RCC 7860 (cell line): ENCODE data around the gene SMKR1.
"Not testable (repeated sequence)": the region's sequence is repeated elsewhere in the genome, so short reads cannot be mapped to it uniquely, and the experiment has no call there.

Source experiments
- DNase-seq: peaks from one replicate; pipeline ENCODE4 v3.0.0-alpha.2; 2015; ENCODE audit warnings: low spot score
- FAIRE-seq: peaks from 2 replicates; lab custom pipeline; 2012; peaks lifted over from hg19 to GRCh38; lab: Jason Lieb, UNC

Gene SMKR1

GRCh38 chr7:129481376-129481775, 21.0 kb upstream of the SMKR1 start:
- FAIRE-seq, DNase-seq: not testable (repeated sequence)

DNA sequence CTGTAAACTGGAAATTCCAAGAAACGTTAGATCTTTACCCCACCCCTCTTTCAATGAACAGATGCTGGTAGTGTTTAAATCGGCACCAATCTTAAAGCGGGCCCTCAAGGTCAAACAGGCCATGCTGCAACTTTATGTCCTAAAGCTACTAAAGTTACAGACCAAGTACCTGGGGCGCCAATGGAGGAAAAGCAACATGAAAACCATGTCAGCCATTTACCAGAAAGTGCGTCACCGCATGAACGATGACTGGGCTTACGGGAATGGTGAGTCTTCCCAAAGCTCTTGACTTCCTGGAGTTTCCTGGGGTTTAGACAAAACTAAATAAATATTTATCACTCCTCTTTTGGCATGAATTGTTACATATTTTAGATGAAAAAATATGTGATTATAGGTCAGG, 19.6 kb upstream of the SMKR1 start:
- FAIRE-seq (no peak), DNase-seq (no peak)

GRCh38 chr7:129489491-129489890, 12.8 kb upstream of the SMKR1 start:
- DNase-seq, result peak; percentile 56
- FAIRE-seq, result no peak

GRCh38 chr7:129492391-129492790, 9.9 kb upstream of the SMKR1 start:
- FAIRE-seq (no peak), DNase-seq (no peak)

DNA sequence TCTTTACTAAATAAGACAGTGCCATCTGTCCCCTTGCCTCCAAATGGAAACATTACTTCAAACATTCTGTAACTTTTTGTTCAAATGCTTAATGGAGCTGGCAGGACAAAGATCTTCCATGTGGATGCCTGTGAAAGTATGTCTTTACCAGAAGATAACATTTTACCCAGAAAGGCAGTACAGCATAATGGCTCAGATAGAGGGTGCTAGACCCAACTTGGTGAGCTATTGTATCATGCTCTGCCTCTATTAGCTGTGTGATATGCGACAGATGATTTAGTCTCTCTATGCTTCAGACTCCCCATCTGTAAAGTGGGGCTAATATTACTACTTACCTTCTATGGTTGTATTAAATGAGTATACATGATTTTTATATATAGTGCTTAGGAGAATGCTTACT, 8.8 kb upstream of the SMKR1 start:
- DNase-seq, result no peak

GRCh38 chr7:129494041-129494440, 8.3 kb upstream of the SMKR1 start:
- DNase-seq (peak; percentile 35), FAIRE-seq (no peak)

More for the DNA sequence above, 8.8 kb upstream of the SMKR1 start:
- FAIRE-seq, result no peak

DNA sequence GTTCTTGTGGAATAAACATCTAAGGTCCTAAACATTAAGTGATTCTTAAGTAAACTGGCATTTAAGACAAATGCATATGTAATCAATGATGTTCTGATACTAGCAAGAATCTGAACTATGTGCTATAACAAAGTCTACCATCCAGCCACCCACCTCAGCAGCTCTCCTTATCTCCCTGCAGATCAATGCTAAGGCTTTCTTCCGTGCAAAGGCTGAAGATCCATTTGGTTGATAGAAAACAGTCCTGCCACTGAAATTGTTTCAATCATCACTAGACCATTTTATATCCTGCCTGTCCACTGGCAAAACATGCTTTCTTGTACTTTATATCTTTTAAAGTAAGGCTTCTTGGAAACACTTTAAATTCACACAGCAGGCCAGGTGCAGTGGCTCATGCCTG, 6.3 kb upstream of the SMKR1 start:
- DNase-seq, result no peak
- no peak for FAIRE-seq

DNA sequence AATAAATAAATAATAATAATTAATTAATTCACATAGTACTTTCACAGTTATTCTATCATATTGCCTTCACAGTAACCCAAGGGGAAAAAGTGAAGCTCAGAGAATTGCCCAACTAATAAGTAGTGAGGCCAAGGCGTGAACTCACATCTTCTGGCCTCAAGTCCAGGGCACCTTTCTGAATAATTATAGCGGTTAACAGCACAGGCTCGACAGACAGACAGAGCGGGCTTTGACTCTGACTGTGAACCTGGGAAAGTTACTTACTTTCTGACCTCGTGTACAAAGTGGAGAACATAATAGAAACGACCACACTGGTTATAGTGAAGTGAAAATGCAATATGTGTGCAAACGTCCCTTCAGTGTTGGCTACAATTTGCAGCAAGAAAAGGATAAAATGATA, 5.7 kb upstream of the SMKR1 start:
- DNase-seq, result no peak
- FAIRE-seq, result no peak

DNA sequence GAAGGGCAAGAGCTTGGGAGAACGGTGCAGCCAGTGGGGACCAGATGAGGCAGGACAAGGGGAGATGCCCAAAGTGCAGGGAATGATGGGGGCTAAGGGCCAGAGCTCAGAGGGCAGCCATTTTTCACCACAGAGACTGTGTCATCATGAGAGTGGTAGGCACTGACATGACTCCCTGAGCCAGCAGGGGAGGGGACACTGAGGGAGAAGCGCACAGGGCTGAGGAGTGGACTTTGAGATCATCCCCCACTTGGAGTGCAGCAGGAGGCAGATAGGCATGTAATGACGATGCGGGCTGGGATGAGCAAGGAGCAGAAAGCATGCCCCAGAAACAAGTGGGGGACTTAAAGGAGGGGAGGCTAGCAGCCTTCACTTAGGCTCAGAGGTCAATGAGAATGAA, 5.2 kb upstream of the SMKR1 start:
- no peak for FAIRE-seq
- DNase-seq, result no peak

DNA sequence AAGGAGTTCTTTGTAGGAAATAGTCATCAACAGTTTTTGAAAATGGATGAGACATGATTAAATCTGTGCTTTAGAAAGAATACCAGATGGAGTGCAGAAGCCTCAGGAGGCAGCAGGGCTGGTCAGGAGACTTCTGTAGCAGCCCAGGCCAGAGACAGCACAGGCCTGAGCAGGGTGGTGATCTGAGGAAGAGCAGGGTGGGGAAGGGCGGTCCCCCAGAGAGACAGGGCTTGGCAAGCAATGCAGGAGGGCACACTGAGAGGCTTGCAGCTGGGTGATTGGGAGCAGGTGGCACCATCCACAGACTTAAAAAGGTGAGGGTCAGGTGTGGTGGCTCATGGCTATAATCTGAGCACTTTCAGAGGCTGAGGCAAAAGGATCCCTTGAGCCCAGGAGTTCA, 4.3 kb upstream of the SMKR1 start:
- DNase-seq (no peak), FAIRE-seq (no peak)

GRCh38 chr7:129499999-129500398, 2.3 kb upstream of the SMKR1 start:
- DNase-seq, result no peak

DNA sequence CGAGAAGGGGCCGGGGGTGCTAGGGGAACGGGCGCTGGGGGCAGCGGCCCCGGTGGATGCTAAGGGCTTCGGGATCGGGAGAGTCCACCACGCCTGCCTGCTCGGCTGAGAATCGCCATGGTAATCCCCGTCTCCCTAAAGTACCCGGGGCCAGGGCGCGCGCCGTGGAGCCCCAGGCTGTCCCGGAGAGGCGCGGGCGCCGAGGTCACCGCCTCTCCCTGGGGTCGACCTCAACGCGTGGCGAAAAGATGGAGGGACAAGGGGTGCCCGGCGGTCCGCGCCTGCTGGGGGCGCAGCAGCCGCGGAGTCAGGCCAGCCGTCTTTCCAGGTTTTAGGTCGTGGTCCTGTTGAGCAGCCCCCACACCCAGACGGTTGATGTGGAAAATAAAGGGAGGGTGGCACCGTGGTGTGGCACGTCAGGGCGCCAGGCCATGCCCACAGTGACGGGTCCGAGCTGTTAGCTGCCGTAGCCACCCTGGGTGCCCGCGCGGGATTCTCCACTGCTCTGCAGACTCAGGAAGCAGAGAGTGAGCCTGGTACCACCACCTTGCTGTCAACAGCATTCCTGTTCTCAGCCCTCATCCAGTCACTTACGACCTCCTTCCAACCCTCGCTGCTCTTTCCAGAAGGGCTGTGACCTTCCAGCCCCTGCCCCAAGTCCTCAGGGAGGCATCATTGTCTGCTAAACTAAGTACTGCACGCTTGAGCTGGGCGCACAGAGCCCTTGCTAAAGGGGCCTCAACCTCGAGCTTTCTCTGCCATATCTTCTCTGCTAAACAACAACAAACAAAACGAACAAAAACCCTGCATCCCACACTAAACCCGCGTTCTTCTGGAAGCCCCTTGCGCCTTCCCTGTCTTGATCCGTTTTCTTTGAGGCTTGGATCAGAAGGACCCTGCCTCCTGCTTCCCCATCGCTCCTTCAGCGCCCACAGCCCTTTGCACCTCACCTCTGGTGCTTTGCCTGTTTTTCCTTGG, 666 bp downstream of the SMKR1 start:
- no peak for DNase-seq
- FAIRE-seq, result no peak

More at GRCh38 chr7:129499999-129500398, 2.3 kb upstream of the SMKR1 start:
- FAIRE-seq, result no peak

DNA sequence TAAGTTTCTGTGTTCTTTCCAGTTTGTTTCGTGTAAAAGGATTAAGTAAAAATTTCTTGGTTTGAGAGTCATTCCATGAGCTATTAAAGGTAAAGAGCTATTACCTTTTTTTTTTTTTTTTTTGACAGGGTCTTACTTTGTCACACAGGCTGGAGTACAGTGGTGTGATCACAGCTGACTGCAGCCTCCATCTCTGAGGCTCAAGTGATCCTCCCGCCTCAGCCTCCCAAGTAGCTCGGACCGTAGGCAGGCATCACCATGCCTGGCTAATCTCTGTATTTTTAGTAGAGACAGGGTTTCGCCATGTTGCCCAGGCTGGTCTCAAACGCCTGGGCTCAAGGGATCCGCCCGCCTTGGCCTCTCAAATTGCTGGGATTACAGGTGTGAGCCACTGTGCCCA, 1.4 kb downstream of the SMKR1 start:
- DNase-seq (no peak), FAIRE-seq (no peak)

DNA sequence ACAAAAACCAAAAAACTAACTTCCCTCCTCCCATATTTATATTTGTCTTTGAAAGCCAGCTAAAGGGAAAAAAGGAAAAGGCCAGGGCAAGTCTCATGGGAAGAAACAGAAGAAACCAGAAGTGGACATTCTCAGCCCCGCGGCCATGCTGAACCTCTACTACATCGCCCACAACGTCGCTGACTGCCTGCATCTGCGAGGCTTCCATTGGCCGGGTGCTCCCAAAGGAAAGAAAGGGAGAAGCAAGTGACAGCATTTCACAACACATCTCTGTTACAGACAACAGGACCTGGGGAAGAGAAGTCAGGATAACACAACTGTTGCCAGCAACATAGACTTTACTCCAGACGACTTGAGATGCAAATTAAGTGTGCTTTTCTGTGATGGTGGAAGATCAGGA, 9.9 kb downstream of the SMKR1 start:
- no peak for FAIRE-seq
- no peak for DNase-seq

DNA sequence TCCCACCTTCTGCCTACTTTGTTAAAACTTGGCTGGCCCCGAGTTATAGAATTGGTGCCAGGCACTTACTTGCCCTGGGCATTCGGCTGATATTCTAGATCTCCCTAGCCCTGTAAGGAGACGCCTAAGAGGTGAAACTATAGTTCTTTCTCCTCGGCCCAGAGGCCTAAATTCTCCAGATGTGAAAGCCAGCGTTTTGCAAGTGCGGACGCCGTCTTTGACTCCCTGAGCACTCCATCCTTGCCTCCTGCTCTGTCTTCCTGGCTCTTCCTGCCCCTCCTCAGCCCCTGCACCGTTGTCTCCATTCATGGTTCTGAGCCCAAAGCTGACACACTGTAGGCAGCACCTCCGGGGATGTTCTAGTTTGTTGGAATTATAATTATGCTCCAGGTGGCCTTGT, 11.2 kb downstream of the SMKR1 start:
- no peak for FAIRE-seq
- DNase-seq, result no peak

GRCh38 chr7:129514683-129515082, 12.4 kb downstream of the SMKR1 start:
- DNase-seq (no peak), FAIRE-seq (no peak)

DNA sequence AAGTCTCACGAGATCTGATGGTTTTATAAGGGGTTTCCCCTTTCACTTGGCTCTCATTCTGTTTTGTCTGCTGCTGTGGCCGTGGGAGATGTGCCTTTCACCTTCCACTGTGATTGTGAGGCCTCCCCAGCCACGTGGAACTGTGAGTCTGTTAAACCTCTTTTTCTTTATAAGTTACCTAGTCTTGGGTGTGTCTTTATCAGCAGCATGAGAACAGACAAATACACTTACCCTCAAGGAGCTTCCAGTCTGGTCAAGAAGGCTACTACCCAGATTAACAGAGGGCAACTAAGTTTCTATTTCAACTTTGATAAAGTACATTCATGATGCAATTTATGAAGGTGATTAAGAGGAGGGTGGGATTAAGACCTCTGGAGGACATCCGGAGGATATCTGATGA, 13.1 kb downstream of the SMKR1 start:
- DNase-seq (no peak), FAIRE-seq (no peak)

DNA sequence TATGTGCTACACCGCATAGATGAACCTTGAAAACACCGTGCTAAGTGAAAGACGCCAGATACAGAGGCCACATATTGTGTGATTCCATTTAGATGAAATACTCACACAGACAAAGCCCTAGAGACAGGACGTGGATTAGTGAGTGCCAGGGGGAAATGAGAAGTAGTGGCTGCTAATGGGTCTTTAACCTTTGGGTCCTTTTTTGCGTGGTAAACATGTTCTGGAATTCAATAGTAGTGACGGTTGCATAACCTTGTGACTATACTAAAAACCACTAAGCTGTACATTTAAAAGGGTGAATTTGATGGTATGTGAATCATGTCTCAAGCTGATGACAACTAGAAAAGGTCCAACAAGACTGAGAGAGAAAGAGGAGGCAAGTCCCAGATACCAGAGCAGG, 15.6 kb downstream of the SMKR1 start:
- FAIRE-seq, result no peak
- no peak for DNase-seq

DNA sequence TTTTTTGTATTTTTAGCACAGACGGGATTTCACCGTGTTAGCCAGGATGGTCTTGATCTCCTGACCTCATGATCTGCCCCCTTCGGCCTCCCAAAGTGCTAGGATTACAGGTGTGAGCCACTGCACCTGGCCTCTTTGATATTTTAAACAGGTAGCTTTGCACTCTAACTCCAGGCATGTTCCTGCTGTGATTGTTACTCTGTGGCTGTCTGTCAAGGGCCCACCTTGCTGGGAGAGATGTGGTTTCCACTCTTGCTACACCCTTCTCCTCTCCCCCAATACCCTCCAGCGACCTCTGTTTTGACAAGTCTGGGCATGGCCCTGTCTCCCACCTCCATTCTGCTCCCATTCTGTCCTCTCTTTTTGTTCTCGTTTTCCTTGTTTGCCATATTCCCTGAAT, 17.1 kb downstream of the SMKR1 start:
- DNase-seq (no peak), FAIRE-seq (no peak)

- FAIRE-seq (no peak), DNase-seq (no peak)
Measured at GRCh38 chr7:129522088-129522970, 20.0 kb downstream of the SMKR1 start.

GRCh38 chr7:129522971-129523340, 20.6 kb downstream of the SMKR1 start:
- DNase-seq (no peak), FAIRE-seq (no peak)

DNA sequence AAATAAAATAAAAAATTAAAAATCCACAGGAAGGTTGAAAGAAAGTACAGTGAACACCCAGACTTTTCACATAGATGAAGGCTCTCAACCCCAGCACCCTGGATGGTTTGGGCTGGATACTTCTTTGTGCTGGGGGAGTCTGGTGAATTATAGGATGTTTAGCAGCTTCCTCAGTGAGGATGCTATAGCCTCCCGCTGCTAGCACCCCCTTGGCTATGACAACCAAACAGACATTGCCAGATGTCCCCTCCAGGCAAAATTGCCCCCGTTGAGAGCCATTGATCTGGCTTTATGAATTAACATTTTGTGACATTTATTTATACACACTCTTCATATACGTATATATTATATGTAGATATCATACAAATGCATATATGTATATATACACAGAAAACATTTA, 21.6 kb downstream of the SMKR1 start:
- FAIRE-seq (no peak), DNase-seq (no peak)
